CD8-positive, alpha-beta memory T cell (primary cell): ENCODE data around the gene ST8SIA6. TPM values are rescaled to one million over a fixed set of nuclear protein-coding genes. Genes with fewer than 3 reads are reported as not detected.
A peak's percentile ranks its signal among the peaks of the same experiment; 100 is the strongest.

Source experiments
- CTCF ChIA-PET: fragments of 350-600 bp; sonication (Branson Sonifier 250); formaldehyde crosslinking; loops from one replicate; lab custom pipeline; 2021; ENCODE audit warnings: antibody characterized with exemption; lab: Charles Lee
- POLR2A ChIA-PET: fragments of 350-600 bp; sonication (Branson Sonifier 250); formaldehyde crosslinking; loops from one replicate; lab custom pipeline; 2021; ENCODE audit warnings: antibody characterized with exemption; lab: Charles Lee
- DNase-seq, 5 donors: peaks; one replicate each; pipeline versions ENCODE4 v3.0.0 to v3.0.0-alpha.2; 2020 to 2022; ENCODE audit warnings: mixed read lengths in 1 of 5
- H3K27ac ChIP-seq: one replicate; pipeline ENCODE4 v1.7.0; 2013; ENCODE audit warnings: low read depth, mild to moderate bottlenecking, low read length, moderate library complexity
- H3K27me3 ChIP-seq: 2 replicates; pipeline ENCODE4 v1.7.0; 2013; ENCODE audit warnings: low read length, mild to moderate bottlenecking; ENCODE audit not compliant: insufficient read depth, poor library complexity, severe bottlenecking
- H3K36me3 ChIP-seq: 2 replicates; pipeline ENCODE4 v1.7.0; 2013; ENCODE audit warnings: mild to moderate bottlenecking, low read length, moderate library complexity; ENCODE audit not compliant: insufficient read depth
- H3K4me1 ChIP-seq: 2 replicates; pipeline ENCODE4 v1.7.0; 2013; ENCODE audit warnings: mild to moderate bottlenecking, low read length, moderate library complexity; ENCODE audit not compliant: insufficient read depth
- H3K4me3 ChIP-seq: 2 replicates; pipeline ENCODE4 v1.7.0; 2013; ENCODE audit warnings: mild to moderate bottlenecking, low read length
- H3K9me3 ChIP-seq: 2 replicates; pipeline ENCODE4 v1.7.0; 2013; ENCODE audit warnings: mild to moderate bottlenecking, low read length
- H3K27ac Mint-ChIP-seq, 8 donors: one replicate each; pipeline ENCODE4 v1.8.0; 2020 to 2021; ENCODE audit warnings: mixed read lengths in 8 of 8, mild to moderate bottlenecking in 6 of 8, inconsistent platforms in 3 of 8, moderate library complexity in 3 of 8
- H3K27me3 Mint-ChIP-seq, 2 donors: one replicate each; pipeline ENCODE4 v1.8.0; 2020 to 2021; ENCODE audit warnings: mixed read lengths in 2 of 2, mild to moderate bottlenecking in 1 of 2, moderate library complexity in 1 of 2
- H3K36me3 Mint-ChIP-seq, 3 donors: one replicate each; pipeline ENCODE4 v1.8.0; 2020 to 2021; ENCODE audit warnings: mixed read lengths in 3 of 3, inconsistent platforms in 1 of 3, mild to moderate bottlenecking in 1 of 3
- H3K4me1 Mint-ChIP-seq, 3 donors: one replicate each; pipeline ENCODE4 v1.8.0; 2020 to 2021; ENCODE audit warnings: mixed read lengths in 3 of 3, inconsistent platforms in 1 of 3, mild to moderate bottlenecking in 1 of 3
- H3K4me3 Mint-ChIP-seq, 7 donors: one replicate each; pipeline ENCODE4 v1.8.0; 2020 to 2021; ENCODE audit warnings: mixed read lengths in 7 of 7, mild to moderate bottlenecking in 6 of 7, moderate library complexity in 4 of 7, inconsistent platforms in 2 of 7
- H3K9me3 Mint-ChIP-seq, 5 donors: one replicate each; pipeline ENCODE4 v1.8.0; 2020 to 2022; ENCODE audit warnings: mixed read lengths in 5 of 5, mild to moderate bottlenecking in 3 of 5, moderate library complexity in 2 of 5, inconsistent platforms in 1 of 5
- polyA plus RNA-seq: library from polyadenylated mRNA; unstranded; fragments of 300-500 nt; fragmentation: Illumina TruSeq; gene quantifications from one replicate; pipeline ENCODE4 v1.2.3, GENCODE V29; 2021
- total RNA-seq, 2 experiments: library from RNA; stranded (reverse); gene quantifications; one replicate each; pipeline ENCODE4 v1.2.3, GENCODE V29; 2021

The ST8SIA6 gene
- total and polyA plus RNA-seq, 3 experiments from 2014 or later = 1.9 TPM; not detected in 2

GRCh38 chr10:17358461-17358860 is 95.9 kb downstream of the ST8SIA6 start:
- H3K27ac Mint-ChIP-seq = no peak overlapping the region
- CTCF ChIA-PET = no interaction called here

GRCh38 chr10:17357781-17358180 is 96.6 kb downstream of the ST8SIA6 start:
- ChIA-PET POLR2A (no interaction called here), CTCF (no interaction called here)
- H3K4me1 Mint-ChIP-seq = peaks cover 0 to 6% (median 5%) of the 10 kb centered on the region in 3 donors
- Histone ChIP-seq H3K4me1 (no peaks in the 10 kb centered on the region), H3K9me3 (no peaks in the 10 kb centered on the region), H3K27ac (no peak overlapping the region), H3K27me3 (no peaks in the 10 kb centered on the region), H3K36me3 (no peaks in the 10 kb centered on the region), H3K4me3 (no peak overlapping the region)
- H3K27ac Mint-ChIP-seq = no peak overlapping the region
- H3K4me3 Mint-ChIP-seq = no peak overlapping the region
- peaks cover 5 to 15% of the 10 kb centered on the region in 2 donors for H3K27me3 Mint-ChIP-seq
- peaks cover 0 to 2% (median 0%) of the 10 kb centered on the region in 3 donors for H3K36me3 Mint-ChIP-seq
- no peaks in the 10 kb centered on the region for H3K9me3 Mint-ChIP-seq
- no peak for DNase-seq

More at GRCh38 chr10:17358461-17358860, 95.9 kb downstream of the ST8SIA6 start:
- no peak overlapping the region for H3K4me3 Mint-ChIP-seq
- Histone ChIP-seq H3K4me3 (no peak overlapping the region), H3K27me3 (no peaks in the 10 kb centered on the region), H3K4me1 (no peaks in the 10 kb centered on the region), H3K27ac (no peak overlapping the region), H3K36me3 (no peaks in the 10 kb centered on the region), H3K9me3 (no peaks in the 10 kb centered on the region)
- peaks cover 5 to 15% of the 10 kb centered on the region in 2 donors for H3K27me3 Mint-ChIP-seq
- peaks cover 0 to 2% (median 0%) of the 10 kb centered on the region in 3 donors for H3K36me3 Mint-ChIP-seq
- no peak for DNase-seq
- peaks cover 0 to 2% (median 2%) of the 10 kb centered on the region in 3 donors for H3K4me1 Mint-ChIP-seq
- POLR2A ChIA-PET = no interaction called here
- no peaks in the 10 kb centered on the region for H3K9me3 Mint-ChIP-seq

GRCh38 chr10:17356820-17357219 is 97.6 kb downstream of the ST8SIA6 start:
- Mint-ChIP-seq H3K9me3 (no peaks in the 10 kb centered on the region), H3K4me3 (no peak overlapping the region), H3K4me1 (peaks cover 0 to 12% (median 5%) of the 10 kb centered on the region in 3 donors), H3K27me3 (peaks cover 5 to 15% of the 10 kb centered on the region in 2 donors), H3K27ac (no peak overlapping the region), H3K36me3 (peaks cover 0 to 2% (median 0%) of the 10 kb centered on the region in 3 donors)
- H3K9me3 ChIP-seq = no peaks in the 10 kb centered on the region
- no peaks in the 10 kb centered on the region for H3K36me3 ChIP-seq
- H3K27me3 ChIP-seq = no peaks in the 10 kb centered on the region
- ChIA-PET CTCF (no interaction called here), POLR2A (no interaction called here)
- no peaks in the 10 kb centered on the region for H3K4me1 ChIP-seq
- no peak for DNase-seq
- no peak overlapping the region for H3K4me3 ChIP-seq
- H3K27ac ChIP-seq = no peak overlapping the region

- peaks cover 0 to 2% (median 0%) of the 10 kb centered on the region in 3 donors for H3K36me3 Mint-ChIP-seq
- Histone ChIP-seq H3K4me3 (no peak overlapping the region), H3K9me3 (no peaks in the 10 kb centered on the region), H3K36me3 (no peaks in the 10 kb centered on the region), H3K27me3 (no peaks in the 10 kb centered on the region), H3K4me1 (no peaks in the 10 kb centered on the region), H3K27ac (no peak overlapping the region)
- POLR2A ChIA-PET = no interaction called here
- CTCF ChIA-PET = no interaction called here
- H3K9me3 Mint-ChIP-seq = no peaks in the 10 kb centered on the region
- peaks cover 8 to 20% of the 10 kb centered on the region in 2 donors for H3K27me3 Mint-ChIP-seq
- peaks cover 0 to 12% (median 5%) of the 10 kb centered on the region in 3 donors for H3K4me1 Mint-ChIP-seq
- no peak for DNase-seq
- no peak overlapping the region for H3K27ac Mint-ChIP-seq
- no peak overlapping the region for H3K4me3 Mint-ChIP-seq
These were observed 99.6 kb downstream of the ST8SIA6 start for GRCh38 chr10:17354781-17355180.

- Histone ChIP-seq H3K4me3 (no peak overlapping the region), H3K36me3 (no peaks in the 10 kb centered on the region), H3K4me1 (no peaks in the 10 kb centered on the region), H3K9me3 (no peaks in the 10 kb centered on the region), H3K27ac (no peak overlapping the region), H3K27me3 (no peaks in the 10 kb centered on the region)
- ChIA-PET CTCF (interaction anchor here (1.1 kb wide), 1 partner anchor 54 kb away, joined by 3 read pairs; no protein-coding TSS in a partner anchor), POLR2A (no interaction called here)
- H3K27ac Mint-ChIP-seq = peak overlapping the region in 1 of 8 donors; percentile 71
- peaks cover 8 to 26% of the 10 kb centered on the region in 2 donors for H3K27me3 Mint-ChIP-seq
- peaks cover 0 to 12% (median 5%) of the 10 kb centered on the region in 3 donors for H3K4me1 Mint-ChIP-seq
- no peak for DNase-seq
- H3K36me3 Mint-ChIP-seq = peaks cover 0 to 2% (median 0%) of the 10 kb centered on the region in 3 donors
- no peak overlapping the region for H3K4me3 Mint-ChIP-seq
- no peaks in the 10 kb centered on the region for H3K9me3 Mint-ChIP-seq
These were observed 100.7 kb downstream of the ST8SIA6 start for GRCh38 chr10:17353568-17354300.

GRCh38 chr10:17352583-17352982 is 101.8 kb downstream of the ST8SIA6 start:
- Histone ChIP-seq H3K4me3 (no peak overlapping the region), H3K27me3 (no peaks in the 10 kb centered on the region), H3K9me3 (no peaks in the 10 kb centered on the region), H3K36me3 (no peaks in the 10 kb centered on the region), H3K4me1 (no peaks in the 10 kb centered on the region), H3K27ac (no peak overlapping the region)
- Mint-ChIP-seq H3K4me1 (peaks cover 0 to 12% (median 5%) of the 10 kb centered on the region in 3 donors), H3K9me3 (no peaks in the 10 kb centered on the region), H3K4me3 (no peak overlapping the region), H3K36me3 (peaks cover 0 to 2% (median 0%) of the 10 kb centered on the region in 3 donors), H3K27me3 (peaks cover 6 to 22% of the 10 kb centered on the region in 2 donors), H3K27ac (no peak overlapping the region)
- ChIA-PET POLR2A (no interaction called here), CTCF (interaction anchor here (1.1 kb wide), 1 partner anchor 55 kb away, joined by 3 read pairs; no protein-coding TSS in a partner anchor)
- DNase-seq = no peak

- no peaks in the 10 kb centered on the region for H3K4me1 ChIP-seq
- no peaks in the 10 kb centered on the region for H3K9me3 Mint-ChIP-seq
- ChIA-PET POLR2A (no interaction called here), CTCF (no interaction called here)
- H3K9me3 ChIP-seq = no peaks in the 10 kb centered on the region
- no peak overlapping the region for H3K27ac Mint-ChIP-seq
- no peaks in the 10 kb centered on the region for H3K27me3 ChIP-seq
- H3K4me3 Mint-ChIP-seq = no peak overlapping the region
- H3K4me3 ChIP-seq = no peak overlapping the region
- no peak overlapping the region for H3K27ac ChIP-seq
- no peaks in the 10 kb centered on the region for H3K36me3 ChIP-seq
- H3K27me3 Mint-ChIP-seq = peaks cover 6 to 23% of the 10 kb centered on the region in 2 donors
- H3K4me1 Mint-ChIP-seq = peaks cover 0 to 12% (median 5%) of the 10 kb centered on the region in 3 donors
- H3K36me3 Mint-ChIP-seq = peaks cover 0 to 2% (median 0%) of the 10 kb centered on the region in 3 donors
- DNase-seq = no peak
These were observed 102.9 kb downstream of the ST8SIA6 start for GRCh38 chr10:17351506-17351905.

- H3K9me3 ChIP-seq = no peaks in the 10 kb centered on the region
- CTCF ChIA-PET = interaction anchor here (0.7 kb wide), 1 partner anchor 271 kb away, joined by 3 read pairs; no protein-coding TSS in a partner anchor
- Mint-ChIP-seq H3K9me3 (no peaks in the 10 kb centered on the region), H3K4me3 (no peak overlapping the region), H3K27ac (peak overlapping the region in 2 of 8 donors; percentile 4 to 21), H3K27me3 (peaks cover 7 to 34% of the 10 kb centered on the region in 2 donors), H3K4me1 (peaks cover 0 to 12% (median 5%) of the 10 kb centered on the region in 3 donors), H3K36me3 (no peaks in the 10 kb centered on the region)
- no peak overlapping the region for H3K4me3 ChIP-seq
- no peaks in the 10 kb centered on the region for H3K27me3 ChIP-seq
- H3K27ac ChIP-seq = no peak overlapping the region
- no peak for DNase-seq
- no peaks in the 10 kb centered on the region for H3K4me1 ChIP-seq
- POLR2A ChIA-PET = no interaction called here
- H3K36me3 ChIP-seq = no peaks in the 10 kb centered on the region
These were observed 104.7 kb downstream of the ST8SIA6 start for GRCh38 chr10:17349717-17350116.
